H1 (cell line): ENCODE measurements around the gene LHFPL2.
A peak's percentile ranks its signal among the peaks of the same experiment; 100 is the strongest.

Experiments used
- ATF3 ChIP-seq: IDR thresholded peaks from 2 replicates; pipeline ENCODE4 v1.6.1; 2011; ENCODE audit warnings: low read depth, mild to moderate bottlenecking, low read length; ENCODE audit not compliant: insufficient read depth
- CTCF ChIP-seq, 3 experiments: IDR thresholded peaks; 1 replicate in 2 of 3; 2 replicates in 1 of 3; pipeline versions ENCODE4 v1.5.1 to v1.6.1; 2011; ENCODE audit warnings: low read length in 3 of 3, mild to moderate bottlenecking in 3 of 3, inconsistent platforms in 2 of 3, low read depth in 1 of 3, moderate library complexity in 1 of 3; ENCODE audit not compliant: insufficient read depth in 1 of 3; ENCODE audit errors: control extremely low read depth in 1 of 3
- EZH2 ChIP-seq: fragments of 200-600 bp; sonication (generic); IDR thresholded peaks from 2 replicates; pipeline ENCODE4 v1.7.1; 2012; ENCODE audit warnings: low read depth, mild to moderate bottlenecking, moderate library complexity, low read length, inconsistent platforms; ENCODE audit not compliant: severe bottlenecking
- GABPA ChIP-seq: IDR thresholded peaks from 2 replicates; pipeline ENCODE4 v1.6.1; 2011; ENCODE audit warnings: mild to moderate bottlenecking, low read length, moderate library complexity, borderline replicate concordance; ENCODE audit not compliant: insufficient read depth
- KDM5A ChIP-seq: fragments of 200-600 bp; IDR thresholded peaks from 2 replicates; pipeline ENCODE4 v1.7.1; 2012; ENCODE audit warnings: mild to moderate bottlenecking, low read length, inconsistent platforms, mixed read lengths
- MAFK ChIP-seq: IDR thresholded peaks from 2 replicates; pipeline ENCODE4 v1.6.1; 2012; ENCODE audit warnings: low read depth, mild to moderate bottlenecking, improper control_type of control experiment, low read length
- POLR2A ChIP-seq, 2 experiments: IDR thresholded peaks; 1 replicate in 1 of 2; 2 replicates in 1 of 2; pipeline ENCODE4 v1.6.1; 2011; ENCODE audit warnings: low read depth in 2 of 2, low read length in 2 of 2, mild to moderate bottlenecking in 2 of 2; ENCODE audit errors: control extremely low read depth in 1 of 2
- POLR2AphosphoS5 ChIP-seq: IDR thresholded peaks from 2 replicates; pipeline ENCODE4 v1.6.1; 2011; ENCODE audit warnings: low read depth, low read length
- RAD21 ChIP-seq, 2 experiments: IDR thresholded peaks in 1 of 2; conservative IDR thresholded peaks in 1 of 2; 2 replicates each; pipeline ENCODE4 v1.6.1; 2011; ENCODE audit warnings: low read depth in 2 of 2, low read length in 2 of 2, improper control_type of control experiment in 1 of 2, inconsistent platforms in 1 of 2, mild to moderate bottlenecking in 1 of 2, moderate library complexity in 1 of 2
- RFX5 ChIP-seq: IDR thresholded peaks from 2 replicates; pipeline ENCODE4 v1.6.1; 2011; ENCODE audit warnings: low read depth, low read length, improper control_type of control experiment, borderline replicate concordance
- SAP30 ChIP-seq: fragments of 300-600 bp; sonication (generic); IDR thresholded peaks from 2 replicates; pipeline ENCODE4 v1.7.1; 2012; ENCODE audit warnings: low read length, moderate library complexity, mild to moderate bottlenecking, inconsistent platforms; ENCODE audit not compliant: insufficient read depth, insufficient replicate concordance
- SP2 ChIP-seq: IDR thresholded peaks from 2 replicates; pipeline ENCODE4 v1.6.1; 2012; ENCODE audit warnings: mild to moderate bottlenecking, low read length, inconsistent platforms
- SP4 ChIP-seq: IDR thresholded peaks from 2 replicates; pipeline ENCODE4 v1.6.1; 2012; ENCODE audit warnings: low read length, inconsistent platforms
- TF ChIP-seq, protein P1 (sequence below): IDR thresholded peaks from 2 replicates; pipeline ENCODE4 v1.6.1; 2012; ENCODE audit warnings: inconsistent platforms

- TF ChIP-seq CTCF (IDR thresholded peaks at IDR 0.05; ENCODE audit: control extremely low read depth in 1 of 3, insufficient read depth in 1 of 3, low read depth in 1 of 3, low read length in 3 of 3) (no peak), POLR2A (IDR thresholded peaks at IDR 0.05; ENCODE audit: control extremely low read depth in 1 of 2, low read depth in 2 of 2, low read length in 2 of 2) (no peak; a peak in 2 of 3 replicates), SAP30 (no peak), ATF3 (no peak), POLR2AphosphoS5 (no peak), SP4 (no peak), RAD21 (IDR thresholded peaks at IDR 0.05 in 1 of 2, conservative IDR thresholded peaks at IDR 0.05 in 1 of 2; ENCODE audit: low read depth in 2 of 2, low read length in 2 of 2) (no peak), KDM5A (no peak), EZH2 (no peak), MAFK (no peak), SP2 (no peak), GABPA (no peak), RFX5 (no peak)
- TF ChIP-seq, protein P1, sequence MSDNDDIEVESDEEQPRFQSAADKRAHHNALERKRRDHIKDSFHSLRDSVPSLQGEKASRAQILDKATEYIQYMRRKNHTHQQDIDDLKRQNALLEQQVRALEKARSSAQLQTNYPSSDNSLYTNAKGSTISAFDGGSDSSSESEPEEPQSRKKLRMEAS = 0 out of 2 replicates have a peak, but pooled peaks have one; percentile 7
Measured at GRCh38 chr5:78648359-78649210, at the start of gene LHFPL2.
